Eye (tissue), 1 donor: ENCODE measurements around the gene KRTAP10-12.
A peak's percentile ranks its signal among the peaks of the same experiment; 100 is the strongest.

Experiments used
- DNase-seq: peaks from one replicate; pipeline ENCODE4 v3.0.0-alpha.2; 2015

Gene KRTAP10-12

DNA sequence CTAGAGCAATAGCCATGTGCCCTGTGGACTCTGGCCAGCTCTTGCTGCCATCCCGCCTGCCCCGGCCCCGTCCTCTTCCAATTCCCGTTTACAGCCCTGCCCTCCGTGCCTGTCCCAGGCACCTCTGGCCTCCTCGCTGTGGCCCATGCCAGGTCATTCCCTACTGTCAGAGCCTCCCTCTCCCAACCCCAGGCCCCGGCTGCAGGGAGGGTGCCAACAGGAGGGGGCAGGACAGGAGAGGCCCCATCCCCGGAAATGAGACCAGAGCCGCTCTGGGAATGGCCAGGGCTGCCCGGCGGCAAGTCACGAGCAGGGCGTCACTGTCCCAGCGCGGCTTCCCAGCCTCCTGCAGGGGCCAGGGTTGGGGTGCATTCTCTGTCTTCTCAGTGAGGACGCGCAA is 37.9 kb downstream of the KRTAP10-12 start:
- no peak for DNase-seq

DNA sequence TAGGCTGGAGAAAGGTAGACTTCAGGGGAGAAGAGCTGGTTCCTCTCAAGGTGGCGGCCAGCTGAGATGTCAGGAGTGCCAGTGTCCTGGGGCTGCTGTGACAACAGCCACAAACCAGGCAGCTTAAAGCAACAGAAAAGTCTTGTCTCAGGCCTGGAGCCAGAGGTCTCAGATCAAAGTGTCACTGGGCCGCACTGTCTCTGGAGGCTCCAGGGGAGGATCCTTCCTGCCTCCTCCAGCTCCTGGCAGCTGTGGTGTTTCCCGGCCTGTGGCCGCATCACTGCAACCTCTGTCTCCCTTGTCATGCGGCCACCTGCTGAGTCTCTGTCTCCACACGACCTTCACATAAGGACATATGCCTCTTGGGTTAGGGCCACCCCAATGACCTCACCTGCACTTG is 38.8 kb downstream of the KRTAP10-12 start:
- DNase-seq, result no peak

DNA sequence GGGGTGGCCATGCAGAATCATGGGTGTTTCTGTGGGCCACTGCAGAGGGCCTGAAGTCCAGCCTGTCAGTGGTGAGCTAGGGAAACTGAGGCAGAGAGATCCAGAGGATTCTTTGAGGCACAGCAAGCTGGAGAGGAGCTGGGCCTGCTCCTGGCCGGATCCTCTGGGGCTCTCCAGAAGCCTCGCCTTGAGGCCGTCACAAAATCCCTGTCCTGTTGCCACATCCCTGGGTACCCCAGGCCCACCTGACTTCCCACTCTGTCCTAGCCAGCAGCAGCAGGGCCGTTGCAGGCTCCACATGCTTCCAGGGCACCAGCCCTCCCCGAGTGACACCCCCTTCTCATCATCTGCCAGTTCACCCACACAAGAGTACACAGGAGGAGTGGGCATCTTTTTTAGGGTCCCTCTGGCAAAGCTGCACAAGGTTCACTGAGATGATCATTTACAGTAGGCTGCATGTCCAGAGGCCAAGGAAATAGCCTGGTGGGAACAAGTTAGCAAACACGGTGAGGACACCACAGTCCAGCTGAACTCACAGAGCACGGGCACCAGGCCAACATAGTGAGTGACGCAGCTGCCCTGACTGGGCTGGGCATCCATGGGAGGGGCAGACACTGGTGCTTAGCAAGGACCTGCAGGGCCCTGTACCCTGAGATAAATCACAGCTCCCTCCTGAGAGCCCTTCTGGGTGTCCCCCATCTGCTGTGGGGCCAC is 39.5 kb downstream of the KRTAP10-12 start:
- DNase-seq, result no peak

DNA sequence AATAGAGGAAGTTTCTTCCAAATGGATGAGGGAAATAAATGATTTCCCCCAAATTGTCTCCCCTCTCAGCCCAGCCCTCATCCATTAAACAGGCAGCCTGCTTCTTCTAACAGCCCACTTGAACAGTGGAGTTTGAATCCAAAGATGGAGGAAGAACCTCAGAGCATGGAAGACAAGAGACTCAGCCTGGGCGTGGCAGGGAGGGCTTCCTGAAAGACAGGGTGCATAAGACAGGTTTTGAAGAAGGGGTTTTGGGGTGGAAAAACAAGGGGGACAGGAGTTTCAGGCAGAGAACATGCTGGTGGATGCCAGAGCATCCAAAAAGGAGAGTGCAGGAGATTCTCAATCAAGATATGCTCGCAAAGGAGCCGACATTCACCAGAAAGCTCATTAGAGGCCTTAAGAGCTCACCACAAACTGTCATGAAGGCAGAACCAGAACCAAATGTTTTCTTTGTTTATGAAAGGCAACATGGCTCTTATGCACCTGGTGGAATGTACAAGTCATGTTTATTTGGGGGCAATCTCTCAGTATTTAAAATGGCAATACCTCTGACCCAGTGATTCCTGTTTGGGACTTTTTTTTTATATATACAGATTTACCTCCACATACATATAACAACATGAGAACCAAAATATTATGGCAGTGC is 40.9 kb downstream of the KRTAP10-12 start:
- DNase-seq, result peak; percentile 56

DNA sequence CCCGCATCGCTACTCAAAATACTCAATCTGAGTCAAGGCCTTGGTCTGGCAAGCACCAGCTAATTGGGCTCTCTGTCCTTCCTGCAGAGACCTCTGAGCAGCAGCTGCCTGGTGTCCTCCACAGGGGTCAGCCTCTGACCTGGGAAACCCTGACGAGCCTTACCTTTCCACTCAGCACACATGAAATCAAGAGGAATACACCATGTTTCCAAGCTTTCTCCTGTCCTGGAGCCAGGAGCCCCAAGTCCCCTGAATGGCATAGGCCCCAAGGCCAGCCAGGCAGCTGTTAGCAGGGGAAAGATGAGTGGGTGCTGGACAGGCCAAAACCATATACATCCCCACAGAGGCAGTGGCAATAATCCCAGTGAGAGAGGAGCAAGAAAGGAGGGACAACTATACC is 41.6 kb downstream of the KRTAP10-12 start:
- no peak for DNase-seq

DNA sequence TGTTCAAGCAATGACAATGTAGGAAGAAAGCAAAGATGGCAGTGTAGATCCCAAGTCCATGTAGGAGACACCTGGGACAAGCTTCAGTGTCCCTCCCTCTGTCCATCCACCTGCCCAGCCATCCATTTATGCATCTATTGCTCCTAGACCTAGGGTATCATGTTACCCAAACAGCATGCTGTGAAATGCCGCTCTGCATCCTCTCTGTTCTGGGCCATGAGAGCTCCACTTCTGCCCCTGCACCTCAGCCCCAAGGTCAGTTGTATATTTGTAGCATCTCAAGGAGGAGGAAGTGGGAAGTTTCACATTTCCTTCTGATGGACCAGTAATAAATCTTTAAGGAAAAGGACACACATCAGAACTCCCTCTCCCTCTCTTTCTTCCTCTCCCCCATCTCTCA is 42.3 kb downstream of the KRTAP10-12 start:
- DNase-seq, result no peak

DNA sequence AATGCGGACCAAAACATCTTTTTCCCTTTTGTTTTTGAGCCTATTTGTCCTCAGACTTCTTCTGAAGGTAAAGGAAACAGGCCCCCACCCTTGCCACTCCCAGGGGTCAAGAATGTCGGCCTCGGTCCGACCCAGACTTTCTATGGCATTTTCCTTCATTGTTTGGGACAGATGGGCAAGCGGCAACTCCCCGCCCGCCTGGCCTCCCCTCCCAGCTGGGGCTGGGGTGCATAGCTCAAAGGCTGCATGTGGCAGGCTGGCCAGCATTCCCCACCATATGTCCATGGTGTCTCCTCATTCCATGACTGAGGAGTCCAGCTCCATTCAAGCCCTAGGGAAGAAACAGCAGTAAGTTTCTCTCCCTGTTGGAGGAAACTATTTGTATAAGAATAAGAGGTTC is 43.8 kb downstream of the KRTAP10-12 start:
- no peak for DNase-seq

DNA sequence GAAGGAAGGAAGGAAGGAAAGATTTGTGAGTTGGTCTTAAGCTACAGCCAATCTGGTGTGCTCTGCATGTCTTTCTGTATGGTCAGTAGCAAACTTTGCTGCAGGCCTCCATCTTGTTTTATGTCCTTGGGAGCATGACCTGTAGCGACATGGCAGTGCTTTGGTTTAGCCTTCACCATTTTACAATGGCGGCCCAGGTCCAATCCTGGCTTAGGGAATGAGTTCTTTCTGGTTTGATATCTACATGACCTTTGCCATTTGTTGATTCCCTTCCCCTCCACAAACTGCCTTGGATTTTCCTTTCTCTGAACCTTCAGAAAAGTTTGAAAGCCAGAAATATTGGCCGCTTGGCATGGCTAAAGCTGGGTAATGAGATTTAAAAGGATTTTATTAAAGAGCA is 44.9 kb downstream of the KRTAP10-12 start:
- no peak for DNase-seq

DNA sequence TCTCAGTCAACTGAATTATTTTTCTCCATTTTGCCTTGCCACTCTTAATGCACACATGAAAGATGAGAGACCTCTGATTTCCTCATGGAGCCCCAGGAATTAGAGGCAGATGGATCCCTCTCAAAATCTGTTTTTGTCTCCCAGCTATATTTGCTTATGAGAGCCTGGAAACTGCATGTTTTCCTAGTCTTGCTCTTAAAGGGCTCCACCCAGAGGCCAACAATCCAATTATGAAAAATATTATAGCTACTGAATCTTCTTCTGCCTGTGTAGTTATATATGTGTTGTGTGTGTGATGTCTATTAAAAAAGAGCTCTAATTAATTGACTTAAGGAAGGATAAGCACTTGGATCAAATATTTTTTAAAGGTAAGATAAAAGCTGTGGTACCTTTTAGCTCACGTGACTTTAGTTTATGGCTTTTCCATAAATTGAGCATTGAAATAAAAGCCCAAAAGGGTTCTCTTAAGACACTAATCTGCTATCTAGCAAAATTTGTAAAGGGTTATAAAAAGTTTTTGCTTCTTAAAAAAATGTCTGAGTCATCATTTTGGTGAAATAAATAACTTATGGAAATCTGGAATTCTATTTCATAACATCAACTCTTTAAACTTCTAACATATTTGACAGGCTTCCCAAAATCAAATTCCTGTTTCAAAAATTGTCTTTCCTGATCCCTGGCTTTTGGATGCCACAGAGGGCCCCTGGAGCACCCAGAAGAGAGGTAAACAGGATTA is 45.6 kb downstream of the KRTAP10-12 start:
- no peak for DNase-seq
